Muscle layer of duodenum (tissue), 2 donors: ENCODE data around the gene SYT7.
"Not testable (repeated sequence)": the region's sequence is repeated elsewhere in the genome, so short reads cannot be mapped to it uniquely, and the experiment has no call there.

Source experiments
- H3K27ac ChIP-seq: one replicate; pipeline ENCODE4 v1.7.0; 2013; ENCODE audit warnings: mild to moderate bottlenecking, low read length
- H3K27me3 ChIP-seq: one replicate; pipeline ENCODE4 v1.7.0; 2013; ENCODE audit warnings: low read depth, mild to moderate bottlenecking, control low read depth, low read length
- H3K36me3 ChIP-seq, 2 donors: one replicate each; pipeline ENCODE4 v1.7.0; 2013; ENCODE audit warnings: low read length in 2 of 2, control low read depth in 1 of 2, mild to moderate bottlenecking in 1 of 2; ENCODE audit not compliant: insufficient read depth in 2 of 2, control insufficient read depth in 1 of 2
- H3K4me1 ChIP-seq, 2 donors: one replicate each; pipeline ENCODE4 v1.7.0; 2013; ENCODE audit warnings: low read length in 2 of 2, mild to moderate bottlenecking in 2 of 2, control low read depth in 1 of 2, moderate library complexity in 1 of 2; ENCODE audit not compliant: insufficient read depth in 2 of 2, control insufficient read depth in 1 of 2
- H3K4me3 ChIP-seq, 2 donors: one replicate each; pipeline ENCODE4 v1.7.0; 2013; ENCODE audit warnings: low read length in 2 of 2, low read depth in 1 of 2, mild to moderate bottlenecking in 1 of 2
- H3K9me3 ChIP-seq, 2 donors: one replicate each; pipeline ENCODE4 v1.7.0; 2013; ENCODE audit warnings: low read length in 2 of 2, control low read depth in 1 of 2, mild to moderate bottlenecking in 1 of 2; ENCODE audit not compliant: control insufficient read depth in 1 of 2
- donor health status: healthy.

SYT7 gene

DNA sequence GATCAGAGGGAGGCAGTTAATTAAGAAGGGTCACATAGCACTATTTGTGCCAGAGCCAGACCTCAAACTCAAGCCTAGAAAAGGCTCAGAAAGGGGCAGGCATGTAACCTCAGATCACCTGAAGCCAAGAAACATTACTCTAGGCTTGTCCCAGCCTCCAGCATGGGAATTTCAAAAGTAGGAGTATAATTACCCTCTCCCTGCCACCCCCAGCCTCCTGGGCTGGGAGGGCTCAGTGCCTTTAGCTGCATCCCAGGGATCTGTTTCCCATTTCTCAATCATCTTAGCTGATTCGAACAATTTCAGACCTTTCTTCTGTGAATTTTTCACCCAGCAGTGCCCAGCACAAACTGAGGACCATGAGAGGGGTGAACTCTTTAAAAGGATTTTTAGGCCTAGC is 105.4 kb downstream of the SYT7 start:
- Histone ChIP-seq H3K27ac (no peak overlapping the region), H3K4me1 (peaks cover 0 to 18% of the 10 kb centered on the region in 2 donors), H3K4me3 (no peak overlapping the region), H3K36me3 (peaks cover 4 to 15% of the 10 kb centered on the region in 2 donors), H3K27me3 (no peaks in the 10 kb centered on the region), H3K9me3 (no peaks in the 10 kb centered on the region)

GRCh38 chr11:61474013-61474643 is 106.7 kb downstream of the SYT7 start:
- no peak overlapping the region for H3K4me3 ChIP-seq
- no peaks in the 10 kb centered on the region for H3K27me3 ChIP-seq
- peak overlapping the region; percentile 69 for H3K27ac ChIP-seq

GRCh38 chr11:61473370-61474012 is 107.4 kb downstream of the SYT7 start:
- H3K36me3 ChIP-seq = peaks cover 4 to 17% of the 10 kb centered on the region in 2 donors
- no peaks in the 10 kb centered on the region for H3K27me3 ChIP-seq
- no peaks in the 10 kb centered on the region for H3K9me3 ChIP-seq
- peak overlapping the region; percentile 19 for H3K27ac ChIP-seq
- no peak overlapping the region for H3K4me3 ChIP-seq
- peaks cover 0 to 18% of the 10 kb centered on the region in 2 donors for H3K4me1 ChIP-seq

More at GRCh38 chr11:61474013-61474643, 106.7 kb downstream of the SYT7 start:
- H3K9me3 ChIP-seq = no peaks in the 10 kb centered on the region
- H3K4me1 ChIP-seq = peaks cover 0 to 18% of the 10 kb centered on the region in 2 donors
- H3K36me3 ChIP-seq = peaks cover 4 to 15% of the 10 kb centered on the region in 2 donors

DNA sequence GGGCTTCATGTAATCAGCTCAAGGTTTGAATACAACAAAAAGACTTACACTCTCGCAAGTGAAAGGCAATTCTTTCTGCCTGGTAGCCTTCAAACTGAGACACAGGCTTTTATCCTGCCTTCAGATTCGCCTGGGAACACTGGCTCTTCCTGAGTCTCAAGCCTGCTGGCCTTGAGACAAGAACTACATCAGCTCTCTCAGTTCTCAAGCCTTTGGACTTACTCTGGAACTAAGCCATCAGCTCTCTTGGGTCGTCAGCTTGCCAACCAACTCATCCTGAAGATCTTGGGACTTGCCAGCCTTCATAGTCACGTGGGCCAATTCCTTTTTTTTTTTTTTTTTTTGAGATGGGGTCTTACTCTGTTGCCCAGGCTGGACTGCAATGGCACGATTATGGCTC is 108.0 kb downstream of the SYT7 start:
- no peak overlapping the region for H3K4me3 ChIP-seq
- peaks cover 4 to 22% of the 10 kb centered on the region in 2 donors for H3K36me3 ChIP-seq
- peaks cover 0 to 14% of the 10 kb centered on the region in 2 donors for H3K4me1 ChIP-seq
- H3K27ac ChIP-seq = peak overlapping the region; percentile 77
- no peaks in the 10 kb centered on the region for H3K9me3 ChIP-seq
- no peaks in the 10 kb centered on the region for H3K27me3 ChIP-seq

DNA sequence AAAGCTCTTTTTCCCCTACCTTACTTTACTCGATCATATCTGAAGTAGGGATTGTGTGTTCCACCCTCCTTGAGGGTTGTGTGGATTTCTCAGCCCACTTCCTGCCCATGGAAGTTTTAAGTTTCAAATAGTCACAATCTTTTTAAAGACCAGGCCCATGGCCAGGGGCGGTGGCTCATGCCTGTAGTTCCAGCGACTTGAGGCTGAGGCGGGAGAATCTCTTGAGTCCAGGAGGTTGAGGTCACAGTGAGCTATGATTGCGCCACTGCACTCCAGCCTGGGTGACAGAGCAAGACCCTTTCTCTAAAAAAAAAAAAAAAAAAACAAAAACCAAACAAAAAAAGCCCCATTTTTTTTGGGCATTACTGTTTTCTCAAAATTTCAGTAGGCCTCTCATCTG is 108.6 kb downstream of the SYT7 start:
- H3K4me3 ChIP-seq = no peak overlapping the region
- peaks cover 4 to 22% of the 10 kb centered on the region in 2 donors for H3K36me3 ChIP-seq
- H3K27me3 ChIP-seq = no peaks in the 10 kb centered on the region
- no peaks in the 10 kb centered on the region for H3K9me3 ChIP-seq
- peaks cover 0 to 8% of the 10 kb centered on the region in 2 donors for H3K4me1 ChIP-seq
- peak overlapping the region; percentile 77 for H3K27ac ChIP-seq

DNA sequence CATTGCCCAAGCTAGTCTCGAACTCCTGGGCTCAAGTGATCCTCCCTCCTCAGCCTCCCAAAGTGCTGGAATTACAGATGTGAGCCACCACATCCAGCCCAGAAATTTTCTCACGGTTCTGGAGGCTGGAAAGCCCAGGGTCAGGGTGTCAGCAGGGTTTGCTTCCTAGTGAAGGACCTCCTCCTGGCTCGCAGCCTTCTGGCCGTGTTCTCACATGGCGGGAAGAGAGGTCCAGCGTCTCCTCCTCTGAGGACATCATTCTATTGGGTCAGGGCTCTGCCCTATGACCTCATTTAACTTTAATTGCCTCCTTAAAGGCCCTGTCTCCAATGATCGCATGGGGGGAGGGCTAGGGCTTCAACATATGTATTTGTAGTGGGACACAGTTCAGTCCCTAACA is 112.9 kb downstream of the SYT7 start:
- no peaks in the 10 kb centered on the region for H3K9me3 ChIP-seq
- no peak overlapping the region for H3K4me3 ChIP-seq
- peaks cover 0 to 4% of the 10 kb centered on the region in 2 donors for H3K4me1 ChIP-seq
- no peaks in the 10 kb centered on the region for H3K27me3 ChIP-seq
- H3K36me3 ChIP-seq = peaks cover 4 to 13% of the 10 kb centered on the region in 2 donors
- no peak overlapping the region for H3K27ac ChIP-seq

GRCh38 chr11:61467602-61468001 is 113.3 kb downstream of the SYT7 start:
- not testable (repeated sequence) for H3K27ac ChIP-seq, H3K4me3 ChIP-seq, H3K4me1 ChIP-seq, H3K9me3 ChIP-seq, H3K27me3 ChIP-seq
- H3K36me3 ChIP-seq = peaks cover 4 to 12% of the 10 kb centered on the region in 2 donors
